ENCODE data around the gene OR11G2.
"Not testable (repeated sequence)": the region's sequence is repeated elsewhere in the genome, so short reads cannot be mapped to it uniquely, and the experiment has no call there.

OR11G2 gene

DNA sequence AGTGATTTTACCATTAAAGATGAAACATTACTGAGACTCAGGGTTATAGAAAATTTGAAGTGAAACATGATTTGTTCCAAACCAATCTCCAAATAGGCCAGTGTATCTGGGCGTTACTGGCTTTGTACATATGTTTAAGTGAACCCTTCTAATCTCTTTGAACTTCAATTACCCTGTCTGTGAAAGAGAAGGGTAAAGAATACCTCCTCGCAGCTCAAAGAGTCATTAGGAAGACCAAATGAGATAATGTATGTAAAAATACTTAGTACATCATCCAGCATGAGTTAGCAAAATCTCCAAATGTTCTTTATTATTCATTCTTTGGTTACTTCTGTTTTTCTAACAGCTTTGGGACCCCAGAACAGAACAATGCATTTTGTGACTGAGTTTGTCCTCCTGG is 32.7 kb downstream of the OR11G2 start, which contains the start of gene OR11H6:
OR11H6 (plus strand) TSS at position 301 of the 400 bp plus-strand sequence; CDS start at position 301, 0 bp downstream.
- DNase-seq (ENCODE audit: low read depth in 1 of 2, low spot score in 1 of 2), result no peak

GRCh38 chr14:20228681-20229080 is 38.0 kb downstream of the OR11G2 start, which contains the start of gene OR11H7:
TSS of gene OR11H7 (plus strand) at chr14:20228981.
- DNase-seq (ENCODE audit: low read depth in 1 of 2, low spot score in 1 of 2), result no peak

- not testable (repeated sequence) for DNase-seq (ENCODE audit: low read depth in 1 of 2, low spot score in 1 of 2)
These were observed 44.7 kb downstream of the OR11G2 start for GRCh38 chr14:20235415-20235814.

DNA sequence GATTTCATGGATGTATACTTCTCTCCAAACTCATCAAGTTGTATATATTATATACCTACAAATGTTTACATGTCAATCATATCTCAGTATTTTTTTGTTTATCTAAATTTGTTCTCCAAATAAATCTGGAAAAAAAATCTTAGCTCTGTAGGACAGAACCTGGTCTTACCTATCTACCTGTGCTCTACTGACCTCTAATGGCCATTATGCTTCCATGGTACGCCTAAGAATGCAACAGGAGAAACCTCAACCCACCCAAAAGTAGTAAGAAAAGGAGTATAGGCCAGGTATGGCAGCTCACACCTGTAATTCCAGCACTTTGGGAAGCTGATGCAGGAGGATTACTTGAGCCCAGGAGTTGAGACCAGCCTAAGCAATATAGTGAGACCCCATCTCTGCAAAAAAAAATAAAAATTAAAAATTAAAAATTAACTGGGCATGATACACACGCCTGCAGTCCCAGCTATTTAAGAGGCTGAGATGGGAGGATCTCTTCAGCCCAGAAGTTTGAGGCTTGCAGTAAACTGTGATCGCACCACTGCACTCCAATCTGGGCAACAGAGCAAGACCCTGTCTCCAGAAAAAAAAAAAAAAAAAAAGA is 57.0 kb downstream of the OR11G2 start:
- no peak for DNase-seq (ENCODE audit: low read depth in 1 of 2, low spot score in 1 of 2)
